ENCODE data around the gene BTC.
"Not testable (repeated sequence)": the region's sequence is repeated elsewhere in the genome, so short reads cannot be mapped to it uniquely, and the experiment has no call there.

Gene BTC

GRCh38 chr4:74794382-74795010 lies at the start of gene BTC:
Gene BTC (minus strand): TSS chr4:74794523. CDS start chr4:74794325, 198 bp downstream.
- peak; percentile 45 for DNase-seq

GRCh38 chr4:74840936-74841509 lies 46.7 kb upstream of the BTC start:
- DNase-seq: no peak

- DNase-seq: no peak
These were observed 44.5 kb upstream of the BTC start for GRCh38 chr4:74838746-74839370.

GRCh38 chr4:74830928-74831327 lies 36.6 kb upstream of the BTC start:
- no peak for DNase-seq

- DNase-seq: no peak
These were observed 28.9 kb upstream of the BTC start for GRCh38 chr4:74823194-74823593.

- DNase-seq: no peak
These were observed 28.3 kb upstream of the BTC start for GRCh38 chr4:74822603-74823002.

- no peak for DNase-seq
These were observed 27.2 kb upstream of the BTC start for GRCh38 chr4:74821541-74821940.

GRCh38 chr4:74814052-74814451 lies 19.7 kb upstream of the BTC start:
- DNase-seq: no peak

GRCh38 chr4:74812056-74812455 lies 17.7 kb upstream of the BTC start:
- DNase-seq: not testable (repeated sequence)

GRCh38 chr4:74805601-74806000 lies 11.3 kb upstream of the BTC start:
- no peak for DNase-seq

GRCh38 chr4:74800310-74800709 lies 6.0 kb upstream of the BTC start:
- no peak for DNase-seq

- DNase-seq: no peak
These were observed 2.3 kb upstream of the BTC start for GRCh38 chr4:74796631-74797030.

GRCh38 chr4:74793757-74794381 lies 454 bp downstream of the BTC start:
- DNase-seq: no peak

- no peak for DNase-seq
These were observed 3.7 kb downstream of the BTC start for GRCh38 chr4:74790652-74791051.

GRCh38 chr4:74789518-74789917 lies 4.8 kb downstream of the BTC start:
- DNase-seq: no peak

GRCh38 chr4:74777531-74777930 lies 16.8 kb downstream of the BTC start:
- no peak for DNase-seq

GRCh38 chr4:74772783-74773182 lies 21.5 kb downstream of the BTC start:
- no peak for DNase-seq

GRCh38 chr4:74772106-74772505 lies 22.2 kb downstream of the BTC start:
- no peak for DNase-seq

- no peak for DNase-seq
These were observed 24.0 kb downstream of the BTC start for GRCh38 chr4:74770226-74770910.

GRCh38 chr4:74768857-74769525 lies 25.3 kb downstream of the BTC start:
- no peak for DNase-seq

GRCh38 chr4:74764119-74764518 lies 30.2 kb downstream of the BTC start:
- no peak for DNase-seq

GRCh38 chr4:74758551-74759145 lies 35.7 kb downstream of the BTC start:
- DNase-seq: no peak

- DNase-seq: no peak
These were observed 37.2 kb downstream of the BTC start for GRCh38 chr4:74757136-74757535.

All from activated CD8-positive, alpha-beta memory T cell treated with anti-CD3 and anti-CD28 coated beads, Interleukin-2, amount 50 U/mL, for 48 hours (primary cell).